Lung (tissue), 16 donors: ENCODE results near the gene SKA1. TPM values are rescaled to one million over a fixed set of nuclear protein-coding genes. Genes with fewer than 3 reads are reported as not detected.

Experiments used
- ATAC-seq: fragments of 200-7000 bp; cut with Tn5 transposase; one replicate; pipeline ENCODE4 v1.9.1; 2020; ENCODE audit warnings: moderate number of reproducible peaks; ENCODE audit not compliant: insufficient read depth, low FRiP score
- DNase-seq, 3 donors: peaks; one replicate each; pipeline ENCODE4 v3.0.0-alpha.2; 2013 to 2017
- H3K27ac ChIP-seq, 2 donors: one replicate each; pipeline ENCODE4 v1.5.1; 2013; ENCODE audit warnings: mild to moderate bottlenecking in 2 of 2, moderate library complexity in 2 of 2, control low read depth in 1 of 2, inconsistent platforms in 1 of 2, low read depth in 1 of 2, low read length in 1 of 2
- H3K27me3 ChIP-seq, 3 donors: one replicate each; pipeline ENCODE4 v1.5.1; 2013; ENCODE audit warnings: low read length in 2 of 3; ENCODE audit not compliant: control insufficient read depth in 3 of 3, insufficient read depth in 3 of 3
- H3K36me3 ChIP-seq, 4 donors: one replicate each; pipeline ENCODE4 v1.5.1; 2013; ENCODE audit warnings: low read length in 4 of 4, mild to moderate bottlenecking in 1 of 4, moderate library complexity in 1 of 4; ENCODE audit not compliant: control insufficient read depth in 4 of 4, insufficient read depth in 4 of 4
- H3K4me1 ChIP-seq, 5 donors: one replicate each; pipeline ENCODE4 v1.5.1; 2013; ENCODE audit warnings: low read length in 5 of 5, mild to moderate bottlenecking in 2 of 5, moderate library complexity in 1 of 5; ENCODE audit not compliant: control insufficient read depth in 5 of 5, insufficient read depth in 5 of 5
- H3K4me3 ChIP-seq: one replicate; pipeline ENCODE4 v1.5.1; 2013; ENCODE audit warnings: mild to moderate bottlenecking, control low read depth, moderate library complexity
- H3K9ac ChIP-seq, 2 donors: one replicate each; pipeline ENCODE4 v1.5.1; 2013; ENCODE audit warnings: low read length in 2 of 2, control low read depth in 1 of 2; ENCODE audit not compliant: insufficient read depth in 1 of 2
- H3K9me3 ChIP-seq, 4 donors: one replicate each; pipeline ENCODE4 v1.5.1; 2013; ENCODE audit warnings: low read length in 3 of 4, mild to moderate bottlenecking in 1 of 4, moderate library complexity in 1 of 4; ENCODE audit not compliant: control insufficient read depth in 4 of 4, insufficient read depth in 3 of 4
- CTCF ChIP-seq: IDR thresholded peaks from 2 replicates; pipeline ENCODE4 v1.5.1; 2012; ENCODE audit warnings: mild to moderate bottlenecking; ENCODE audit errors: control extremely low read depth, extremely low read depth
- WGBS, 2 donors: extraction: QIAGEN DNeasy Blood & Tissue Kit; methylation state at CpG; one replicate each; pipeline ENCODE4 v1.1.7; 2013; 5-methylcytosine and 5-hydroxymethylcytosine counted together
- long read RNA-seq, 5 donors: transcript quantifications; one replicate each; lab custom pipeline, GENCODE V29; 2026
- polyA plus RNA-seq, 2 donors: library from polyadenylated mRNA; stranded (reverse); fragments of 200-250 nt; gene quantifications; one replicate each; pipeline ENCODE4 v1.2.1, GENCODE V29; 2013
- total RNA-seq, 2 donors: library from RNA; depleted of rRNA in 1 of 2; stranded (reverse); fragments of >200 nt in 1 of 2; gene quantifications; one replicate each; pipeline ENCODE4 v1.2.1, GENCODE V29; 2014 to 2021
- donor health status: control.
- donor health status: control.
- donor health status: Bipolar disorder and iron deficiency.
- donor health status: healthy.
- donor health status: DM: yes; HTN: yes; CAD: no.

Gene SKA1
- total RNA-seq = 1 to 10 TPM in 1 of 2 donors, under 1 TPM in 1; 0.49 to 1.3 TPM
- polyA plus RNA-seq = under 1 TPM; 0.52 to 0.57 TPM
- long read RNA-seq, donor 1, partial matches to known transcripts = 0 of 2 reads
- long read RNA-seq, donor 1, other reads (novel, unspliced or antisense) = 0 of 2 reads
- long read RNA-seq, donor 2 = 0 reads
- long read RNA-seq, donor 3, partial matches to known transcripts = 0 of 1 reads
- long read RNA-seq, donor 3, other reads (novel, unspliced or antisense) = 0 of 1 reads
- long read RNA-seq, donor 4, partial matches to known transcripts = 0 of 1 reads
- long read RNA-seq, donor 4, other reads (novel, unspliced or antisense) = 0 of 1 reads
- long read RNA-seq, donor 5 = 0 reads

DNA sequence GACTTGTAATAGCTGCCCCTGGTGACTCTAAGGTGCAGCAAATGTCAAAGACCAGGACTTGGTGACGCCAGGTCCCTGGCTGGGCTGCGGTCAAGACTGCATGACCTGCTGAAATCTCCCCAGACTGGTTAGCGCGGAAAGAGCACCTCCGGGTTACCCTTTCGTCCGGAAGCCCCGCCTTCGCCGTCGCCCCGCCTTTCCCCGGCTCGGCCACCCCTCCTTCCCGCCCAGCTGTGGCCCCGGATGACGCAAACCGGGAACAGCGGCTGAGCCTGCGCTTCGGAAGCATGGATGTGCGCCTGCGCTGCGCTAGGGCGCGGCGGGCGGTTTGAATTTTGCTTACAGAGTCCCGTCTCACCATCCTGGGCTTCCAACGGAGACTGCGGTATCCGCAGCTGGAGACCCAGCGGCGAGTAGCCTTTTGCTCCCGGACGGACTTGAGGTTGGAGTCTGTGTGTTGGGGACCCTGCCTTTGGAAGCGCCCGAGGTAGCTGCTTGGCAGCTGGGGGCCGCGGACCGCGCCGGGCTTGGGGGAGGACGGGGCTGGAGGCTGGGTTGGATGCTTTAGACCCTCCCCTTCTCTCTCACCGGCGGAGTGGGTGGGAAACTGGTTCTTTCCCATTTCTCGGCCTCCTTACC, at the start of gene SKA1:
SKA1 (plus strand) TSS at position 294 of the 639 bp plus-strand sequence. CDS start 785 bp downstream, outside the sequence.
- ATAC-seq (peak; percentile 99), DNase-seq (peak; percentile 97 to 98 (median 97))
- H3K9ac ChIP-seq = peak within 1 kb of the TSS; percentile 50 to 70
- H3K4me1 ChIP-seq = peaks cover 0 to 14% (median 2%) of the 10 kb centered on the region in 5 donors
- peak within 1 kb of the TSS; percentile 82 to 89 for H3K27ac ChIP-seq
- peak within 1 kb of the TSS; percentile 43 for H3K4me3 ChIP-seq
- no peak for TF ChIP-seq CTCF
- H3K36me3 ChIP-seq = no peaks in the 10 kb centered on the region
- no peaks in the 10 kb centered on the region for H3K27me3 ChIP-seq
- H3K9me3 ChIP-seq = peaks cover 0 to 4% (median 3%) of the 10 kb centered on the region in 4 donors
- WGBS, 2 donors = 0% methylated on average over 44 to 47 of the region's 47 CpGs

- H3K36me3 ChIP-seq = no peaks in the 10 kb centered on the region
- no peak overlapping the region for H3K27ac ChIP-seq
- ATAC-seq = no peak
- peaks cover 0 to 8% (median 0%) of the 10 kb centered on the region in 3 donors for H3K27me3 ChIP-seq
- no peak overlapping the region for H3K4me3 ChIP-seq
- DNase-seq = no peak
- H3K9ac ChIP-seq = no peak overlapping the region
- TF ChIP-seq CTCF = no peak
- H3K9me3 ChIP-seq = peaks cover 0 to 3% (median 0%) of the 10 kb centered on the region in 4 donors
- H3K4me1 ChIP-seq = no peaks in the 10 kb centered on the region
- 76 to 83% methylated on average over 3 of the region's 3 CpGs for WGBS, 2 donors
Measured at GRCh38 chr18:50327983-50328382, 46.9 kb upstream of the SKA1 start.

- Histone ChIP-seq H3K27me3 (peaks cover 0 to 12% (median 0%) of the 10 kb centered on the region in 3 donors), H3K4me3 (no peak overlapping the region), H3K27ac (no peak overlapping the region), H3K9ac (no peak overlapping the region), H3K4me1 (no peaks in the 10 kb centered on the region), H3K36me3 (no peaks in the 10 kb centered on the region), H3K9me3 (no peaks in the 10 kb centered on the region)
- DNase-seq (no peak), ATAC-seq (no peak)
- TF ChIP-seq CTCF = no peak
Measured at GRCh38 chr18:50330176-50330575, 44.7 kb upstream of the SKA1 start.
